HG02884 (cell line): Measurements from ENCODE around the gene KRTAP3-2.
"Not testable (repeated sequence)": the region's sequence is repeated elsewhere in the genome, so short reads cannot be mapped to it uniquely, and the experiment has no call there.

Source experiments
- ATAC-seq: cut with Tn5 transposase; IDR thresholded peaks from one replicate; pipeline ENCODE4 v1.9.1; 2021; ENCODE audit warnings: mild to moderate bottlenecking, moderate library complexity; ENCODE audit not compliant: unreplicated experiment

KRTAP3-2 gene

DNA sequence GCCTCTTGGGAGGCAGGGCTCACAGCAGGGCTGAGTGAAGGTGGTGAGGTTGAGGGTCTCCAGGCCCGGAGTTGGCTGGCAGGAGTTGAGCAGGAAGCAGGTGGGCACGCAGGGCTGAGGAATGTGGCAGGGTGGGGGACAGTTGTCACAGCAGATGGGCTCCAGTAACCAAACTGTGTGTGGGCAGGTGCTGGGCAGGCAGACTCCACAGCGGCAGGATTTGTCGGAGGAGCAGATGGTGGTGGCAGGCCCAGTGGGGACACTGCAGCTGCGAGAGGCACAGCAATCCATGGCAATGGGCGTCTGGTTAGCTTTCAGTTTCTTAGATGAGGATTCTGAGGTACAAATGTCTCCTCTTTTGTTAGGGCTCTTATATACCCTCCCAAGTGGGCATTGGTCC is at the start of gene KRTAP3-2:
Gene KRTAP3-2, minus strand, starts transcription at position 344 of the 400 bp plus-strand sequence. Its CDS starts 53 bp downstream, at position 291.
- ATAC-seq: not testable (repeated sequence)

DNA sequence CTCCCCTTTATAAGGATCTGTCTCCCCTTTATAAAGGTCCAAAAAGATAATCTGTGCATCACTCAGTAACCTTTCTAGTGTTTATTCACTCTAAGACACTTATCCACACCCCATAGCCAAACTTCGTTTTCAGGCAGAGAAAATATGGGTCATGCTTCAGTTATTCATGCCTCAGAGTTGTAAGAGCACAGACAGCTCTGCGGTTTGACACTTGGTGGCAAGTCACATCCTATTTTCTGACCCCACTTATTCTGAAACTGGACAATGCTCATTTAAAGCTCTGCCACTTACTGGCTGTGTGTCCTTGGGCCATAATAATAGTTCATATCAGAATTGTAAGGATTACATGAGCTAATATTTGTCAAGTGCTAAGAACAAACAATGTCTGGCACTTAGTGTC is 49.4 kb upstream of the KRTAP3-2 start:
- ATAC-seq: no peak

GRCh38 chr17:41048441-41048840 is 48.7 kb upstream of the KRTAP3-2 start:
- no peak for ATAC-seq

GRCh38 chr17:41046735-41047465 is 47.2 kb upstream of the KRTAP3-2 start, which contains the start of gene KRTAP2-1:
KRTAP2-1 (minus strand) TSS chr17:41047316; CDS start chr17:41047267, 49 bp downstream.
- not testable (repeated sequence) for ATAC-seq

GRCh38 chr17:41042953-41043352 is 43.2 kb upstream of the KRTAP3-2 start:
- ATAC-seq: no peak

- ATAC-seq: not testable (repeated sequence)
Measured at GRCh38 chr17:41040783-41041571, 41.3 kb upstream of the KRTAP3-2 start, which contains the start of gene KRTAP1-1. KRTAP1-1 (minus strand) TSS chr17:41041450; CDS start chr17:41041397, 53 bp downstream.

DNA sequence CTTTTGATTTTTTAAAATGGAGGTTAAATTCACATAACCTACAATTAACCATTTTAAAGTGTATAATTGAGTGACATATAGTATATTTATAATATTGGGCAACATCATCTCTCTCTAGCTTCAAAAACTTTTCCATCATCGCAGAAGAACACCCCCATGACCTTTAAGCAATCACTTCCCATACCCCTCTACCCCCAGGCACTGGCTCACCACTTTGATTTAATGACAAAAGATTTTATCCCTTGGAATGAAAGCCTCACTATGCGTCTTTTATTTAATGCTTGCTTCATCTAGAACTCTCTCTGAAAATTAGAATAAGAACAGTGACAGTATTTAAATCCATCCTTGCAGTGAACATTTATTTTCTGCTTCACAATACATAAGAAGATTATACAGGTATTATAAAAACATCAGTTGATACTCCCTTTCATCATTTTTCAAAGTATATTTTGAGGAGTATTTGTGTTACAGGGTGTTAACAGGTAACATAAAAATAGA is 38.2 kb upstream of the KRTAP3-2 start:
- ATAC-seq: no peak

GRCh38 chr17:41034346-41034935 is 34.7 kb upstream of the KRTAP3-2 start, which contains the start of gene KRTAP1-3:
KRTAP1-3 (minus strand) TSS chr17:41034874; CDS start chr17:41034821, 53 bp downstream.
- not testable (repeated sequence) for ATAC-seq

DNA sequence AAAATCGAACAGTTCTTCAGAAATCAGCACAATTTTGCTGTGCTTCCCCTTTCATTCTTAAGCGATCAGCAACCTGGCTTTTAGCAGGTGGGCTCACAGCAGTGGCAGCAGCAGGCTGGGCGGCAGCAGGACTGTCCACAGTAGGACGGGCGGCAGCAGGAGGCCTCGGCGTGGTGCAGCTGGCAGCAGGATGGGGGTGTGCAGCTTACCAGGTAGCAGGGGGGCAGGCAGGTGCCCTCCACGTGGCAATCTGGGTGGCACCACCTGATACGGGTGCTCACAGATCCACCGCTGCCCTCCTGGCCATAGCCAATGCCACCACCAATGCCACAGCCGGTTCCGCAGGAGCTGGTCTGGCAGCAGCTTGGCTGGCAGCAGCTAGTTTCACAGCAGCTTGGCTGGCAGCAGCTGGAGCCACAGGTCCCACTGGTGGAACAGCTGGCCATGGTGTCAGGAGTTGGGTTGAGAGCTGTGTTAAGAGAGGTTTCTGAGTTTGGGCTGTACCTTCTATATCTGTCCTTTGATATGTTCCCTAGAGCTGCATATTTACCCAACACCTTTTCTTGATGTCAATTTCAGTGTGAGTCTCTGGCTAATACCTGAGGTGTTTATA is 30.0 kb upstream of the KRTAP3-2 start, which contains the start of gene KRTAP1-4:
Gene KRTAP1-4, minus strand, starts transcription at position 563 of the 613 bp plus-strand sequence. Its CDS starts 117 bp downstream, at position 446.
- ATAC-seq: no peak

GRCh38 chr17:41026715-41027471 is 27.2 kb upstream of the KRTAP3-2 start, which contains the start of gene KRTAP1-5:
KRTAP1-5 (minus strand) TSS chr17:41027208; CDS start chr17:41027155, 53 bp downstream.
- no peak for ATAC-seq

DNA sequence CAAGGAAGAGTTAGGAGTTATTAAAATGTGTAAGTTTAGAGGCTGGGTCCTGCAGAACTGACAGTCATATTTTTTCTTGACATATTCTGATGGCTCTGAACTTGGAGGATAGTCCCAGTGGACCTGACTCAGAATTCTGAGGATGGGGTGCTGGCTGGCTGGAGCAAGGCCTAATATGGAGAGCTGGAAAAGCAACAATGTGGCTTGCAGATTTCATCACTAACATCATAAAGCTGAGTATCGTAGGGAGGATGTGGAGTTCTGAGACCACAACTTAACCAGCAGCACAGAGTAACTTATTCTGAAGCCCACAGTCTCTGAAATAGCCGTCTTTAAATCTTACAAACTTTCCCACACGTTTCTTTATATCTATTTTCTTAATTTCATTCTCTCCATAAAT is 25.0 kb upstream of the KRTAP3-2 start:
- no peak for ATAC-seq

DNA sequence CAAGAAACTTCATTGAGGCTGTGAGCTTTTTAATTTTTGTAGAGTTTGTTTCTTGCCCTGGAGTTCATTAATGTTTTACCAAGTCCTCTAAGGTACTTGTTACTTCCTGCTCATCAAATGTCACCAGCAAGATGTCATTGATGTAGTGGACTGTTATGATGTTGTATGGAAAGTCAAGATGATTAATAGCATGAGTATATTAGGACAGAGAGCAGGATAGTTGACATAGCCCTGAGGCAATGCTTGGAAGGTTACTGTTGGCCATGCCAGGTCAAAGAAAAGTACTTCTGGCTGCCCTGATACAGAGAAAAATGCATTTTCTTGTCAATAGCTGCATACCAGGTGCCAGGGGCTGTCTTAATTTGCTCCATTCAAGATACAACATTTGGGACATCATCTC is 20.6 kb upstream of the KRTAP3-2 start:
- no peak for ATAC-seq

DNA sequence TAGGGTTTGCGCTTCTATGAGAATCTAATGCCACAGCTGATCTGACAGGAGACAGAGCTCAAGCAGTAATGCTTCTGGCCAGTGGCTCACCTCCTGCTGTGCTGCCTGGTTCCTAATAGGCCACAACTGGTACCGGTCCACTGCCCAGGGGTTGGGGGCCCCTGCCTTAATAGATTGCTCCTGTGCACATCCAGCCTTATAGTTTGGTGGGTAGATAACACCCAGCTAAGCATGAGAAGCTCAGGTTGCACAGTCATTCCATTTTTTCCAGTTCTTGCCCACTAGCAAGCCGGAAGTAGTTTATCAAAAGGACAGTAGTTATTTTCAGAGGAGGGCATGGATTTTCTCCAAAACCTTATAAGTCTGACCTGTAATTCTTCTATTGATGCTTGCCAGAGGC is 19.7 kb upstream of the KRTAP3-2 start:
- no peak for ATAC-seq

- ATAC-seq: no peak
Measured at GRCh38 chr17:41018541-41018940, 18.8 kb upstream of the KRTAP3-2 start.

DNA sequence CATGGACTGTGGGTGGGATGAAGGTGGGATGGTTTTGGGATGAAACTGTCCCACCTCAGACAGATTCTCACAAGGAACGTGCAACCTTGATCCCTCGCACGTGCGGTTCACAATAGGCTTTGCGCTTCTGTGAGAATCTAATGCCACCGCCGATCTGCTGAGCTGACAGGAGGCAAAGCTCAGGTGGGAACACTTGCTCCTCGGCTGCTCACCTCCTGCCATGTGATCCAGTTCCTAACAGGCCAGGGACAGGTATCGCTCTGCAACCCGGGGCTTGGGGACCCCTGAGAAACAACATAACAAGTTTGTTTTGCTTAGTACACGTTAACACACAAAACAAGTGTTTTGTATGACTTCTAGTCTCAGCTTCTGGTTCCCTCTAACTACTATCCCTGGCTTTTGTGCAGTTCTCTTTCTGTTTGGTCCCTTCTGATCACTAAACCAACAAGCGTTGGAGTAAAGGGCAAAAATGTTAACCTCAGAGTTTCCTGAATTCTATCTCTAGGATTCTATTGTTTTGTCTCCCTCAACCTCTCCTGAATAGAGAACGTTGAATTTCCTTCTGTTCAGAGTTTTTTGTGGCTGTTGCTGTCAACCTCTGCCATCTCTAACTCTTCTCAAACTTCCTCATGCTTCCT is 17.0 kb upstream of the KRTAP3-2 start:
- ATAC-seq: no peak

DNA sequence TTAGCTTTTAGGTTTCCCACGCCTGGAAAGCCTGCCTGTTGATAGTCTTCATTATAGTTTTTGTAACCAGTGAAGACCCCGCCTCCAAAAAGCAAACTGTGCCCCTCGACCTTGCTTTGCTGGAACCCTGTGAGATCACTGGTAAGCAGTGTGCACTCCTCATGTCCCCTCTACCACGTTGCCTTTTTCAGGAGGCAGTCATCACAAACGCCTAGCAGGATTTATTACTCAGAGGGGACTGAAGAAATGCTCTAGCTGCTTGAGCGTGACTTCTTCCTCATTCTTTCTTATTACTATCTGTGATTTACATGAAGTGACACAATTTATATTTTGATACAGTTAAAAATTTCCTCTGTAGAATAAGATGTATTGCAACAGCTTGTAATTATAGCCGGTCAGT is 15.7 kb upstream of the KRTAP3-2 start:
- ATAC-seq: no peak

DNA sequence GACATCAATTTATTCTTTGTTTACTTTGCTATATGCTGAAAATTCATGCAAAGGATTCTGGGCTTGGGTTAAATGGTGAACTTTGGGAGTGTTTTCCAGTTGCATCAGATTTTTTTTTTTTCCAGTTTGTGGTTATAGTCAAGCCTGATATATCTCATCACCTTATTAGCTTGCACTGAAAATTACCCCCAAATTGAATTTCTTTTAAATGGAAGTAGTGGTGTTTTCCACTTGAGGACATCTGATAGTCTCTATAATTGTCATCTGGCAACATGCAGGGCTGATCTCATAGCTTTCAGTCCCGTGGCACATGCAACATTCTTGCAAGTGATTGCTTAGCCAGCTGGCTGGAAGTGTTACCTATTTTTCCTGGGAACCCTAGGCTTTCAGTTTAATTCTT is 13.9 kb upstream of the KRTAP3-2 start:
- no peak for ATAC-seq

GRCh38 chr17:41013181-41013580 is 13.5 kb upstream of the KRTAP3-2 start:
- ATAC-seq: no peak
